ENCODE measurements around the gene LAMA2. TPM values are rescaled to one million over a fixed set of nuclear protein-coding genes. Genes with fewer than 3 reads are reported as not detected.

The LAMA2 gene
- total RNA-seq, 1 experiment from 2014 or later: 0.04 TPM

- Histone ChIP-seq H3K4me2 (ENCODE audit: low read depth, low read length, poor library complexity, severe bottlenecking) (no peak overlapping the region), H4K20me1 (ENCODE audit: insufficient read depth, low read depth, low read length) (no peaks in the 10 kb centered on the region), H3K79me2 (ENCODE audit: low read length) (no peaks in the 10 kb centered on the region), H3K9me3 (ENCODE audit: low read length) (no peaks in the 10 kb centered on the region), H3K4me3 (ENCODE audit: low read length) (no peak overlapping the region), H2AFZ (ENCODE audit: low read length) (no peak overlapping the region), H3K4me1 (ENCODE audit: low read length) (no peaks in the 10 kb centered on the region), H3K27me3 (ENCODE audit: low read length) (no peaks in the 10 kb centered on the region), H3K36me3 (ENCODE audit: insufficient read depth, low read length) (no peaks in the 10 kb centered on the region), H3K9me2 (replicated peaks; ENCODE audit: insufficient read depth, low read length) (no peaks in the 10 kb centered on the region), H3K27ac (ENCODE audit: low read length) (no peak overlapping the region), H3K9ac (ENCODE audit: low read length) (no peak overlapping the region)
- no peak for DNase-seq
These were observed 577.3 kb downstream of the LAMA2 start for GRCh38 chr6:129460221-129460620.

DNA sequence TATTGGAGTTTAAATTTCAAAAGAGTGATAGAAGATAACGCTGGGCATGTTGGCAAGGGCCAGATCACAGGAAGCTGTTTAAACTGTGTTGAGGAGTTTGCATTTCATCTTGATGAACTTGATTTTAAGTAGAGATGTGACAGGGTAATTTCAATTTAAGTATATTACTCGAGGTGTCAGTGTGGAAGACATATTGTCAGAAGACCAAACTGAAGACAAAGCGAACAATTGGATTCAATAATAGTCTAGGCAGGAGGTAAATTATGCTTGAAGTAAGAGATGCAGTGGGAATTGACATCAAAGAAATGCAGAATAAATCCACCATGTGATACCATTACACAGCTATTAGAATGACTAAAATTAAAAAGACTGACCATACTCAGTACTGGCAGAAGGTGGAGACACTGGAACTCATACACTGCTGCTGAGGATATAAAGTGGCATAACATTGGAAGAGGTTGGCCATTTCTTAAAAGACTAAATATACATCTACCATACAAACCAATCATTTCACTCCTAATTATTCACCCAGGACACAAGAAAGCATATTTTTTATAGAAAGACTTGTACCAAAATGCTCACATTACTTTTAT is 586.2 kb downstream of the LAMA2 start:
- H3K4me1 ChIP-seq (ENCODE audit: low read length): no peaks in the 10 kb centered on the region
- no peaks in the 10 kb centered on the region for H3K9me3 ChIP-seq (ENCODE audit: low read length)
- no peak overlapping the region for H3K4me3 ChIP-seq (ENCODE audit: low read length)
- no peak overlapping the region for H3K27ac ChIP-seq (ENCODE audit: low read length)
- no peak overlapping the region for H2AFZ ChIP-seq (ENCODE audit: low read length)
- no peaks in the 10 kb centered on the region for H3K9me2 ChIP-seq (replicated peaks; ENCODE audit: insufficient read depth, low read length)
- no peak overlapping the region for H3K9ac ChIP-seq (ENCODE audit: low read length)
- H3K79me2 ChIP-seq (ENCODE audit: low read length): no peaks in the 10 kb centered on the region
- no peaks in the 10 kb centered on the region for H3K36me3 ChIP-seq (ENCODE audit: insufficient read depth, low read length)
- H3K27me3 ChIP-seq (ENCODE audit: low read length): no peaks in the 10 kb centered on the region
- no peaks in the 10 kb centered on the region for H4K20me1 ChIP-seq (ENCODE audit: insufficient read depth, low read depth, low read length)
- H3K4me2 ChIP-seq (ENCODE audit: low read depth, low read length, poor library complexity, severe bottlenecking): no peak overlapping the region
- DNase-seq: no peak

DNA sequence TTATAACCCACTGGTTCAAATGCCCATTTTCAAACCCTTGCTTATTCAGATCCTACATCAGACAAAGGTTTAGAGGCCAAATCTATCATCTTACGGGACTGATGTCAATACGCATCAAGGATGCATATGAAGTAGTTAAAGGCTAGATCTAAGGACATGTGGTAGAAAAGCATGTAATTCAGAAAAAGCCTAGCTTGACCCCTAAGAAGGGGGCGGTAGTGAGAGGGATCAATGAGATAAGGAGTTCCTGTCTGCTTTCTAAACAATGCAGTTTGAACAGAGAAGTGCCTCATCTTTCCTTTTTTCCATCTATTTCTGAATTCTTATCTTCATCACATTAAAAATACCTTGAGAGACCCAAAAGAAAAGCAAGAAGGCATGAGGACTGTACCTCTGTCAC is 589.3 kb downstream of the LAMA2 start:
- Histone ChIP-seq H3K27me3 (ENCODE audit: low read length) (no peaks in the 10 kb centered on the region), H3K9me3 (ENCODE audit: low read length) (no peaks in the 10 kb centered on the region), H3K79me2 (ENCODE audit: low read length) (no peaks in the 10 kb centered on the region), H3K4me3 (ENCODE audit: low read length) (no peak overlapping the region), H3K36me3 (ENCODE audit: insufficient read depth, low read length) (no peaks in the 10 kb centered on the region), H3K4me2 (ENCODE audit: low read depth, low read length, poor library complexity, severe bottlenecking) (no peak overlapping the region), H4K20me1 (ENCODE audit: insufficient read depth, low read depth, low read length) (no peaks in the 10 kb centered on the region), H3K9ac (ENCODE audit: low read length) (no peak overlapping the region), H2AFZ (ENCODE audit: low read length) (no peak overlapping the region), H3K9me2 (replicated peaks; ENCODE audit: insufficient read depth, low read length) (no peaks in the 10 kb centered on the region), H3K4me1 (ENCODE audit: low read length) (no peaks in the 10 kb centered on the region), H3K27ac (ENCODE audit: low read length) (no peak overlapping the region)
- no peak for DNase-seq

- Histone ChIP-seq H3K27ac (ENCODE audit: low read length) (no peak overlapping the region), H3K79me2 (ENCODE audit: low read length) (no peaks in the 10 kb centered on the region), H3K36me3 (ENCODE audit: insufficient read depth, low read length) (no peaks in the 10 kb centered on the region), H3K9me3 (ENCODE audit: low read length) (no peaks in the 10 kb centered on the region), H2AFZ (ENCODE audit: low read length) (no peak overlapping the region), H3K4me2 (ENCODE audit: low read depth, low read length, poor library complexity, severe bottlenecking) (no peak overlapping the region), H3K4me3 (ENCODE audit: low read length) (no peak overlapping the region), H3K9me2 (replicated peaks; ENCODE audit: insufficient read depth, low read length) (no peaks in the 10 kb centered on the region), H3K27me3 (ENCODE audit: low read length) (no peaks in the 10 kb centered on the region), H3K4me1 (ENCODE audit: low read length) (no peaks in the 10 kb centered on the region), H4K20me1 (ENCODE audit: insufficient read depth, low read depth, low read length) (no peaks in the 10 kb centered on the region), H3K9ac (ENCODE audit: low read length) (no peak overlapping the region)
- no peak for DNase-seq
These were observed 590.6 kb downstream of the LAMA2 start for GRCh38 chr6:129473546-129473945.

GRCh38 chr6:129475477-129476247 is 592.7 kb downstream of the LAMA2 start:
- H3K27ac ChIP-seq (ENCODE audit: low read length): no peak overlapping the region
- H3K79me2 ChIP-seq (ENCODE audit: low read length): no peaks in the 10 kb centered on the region
- H3K4me3 ChIP-seq (ENCODE audit: low read length): no peak overlapping the region
- H3K36me3 ChIP-seq (ENCODE audit: insufficient read depth, low read length): no peaks in the 10 kb centered on the region
- no peak overlapping the region for H3K9ac ChIP-seq (ENCODE audit: low read length)
- no peaks in the 10 kb centered on the region for H3K9me3 ChIP-seq (ENCODE audit: low read length)
- no peaks in the 10 kb centered on the region for H3K4me1 ChIP-seq (ENCODE audit: low read length)
- no peaks in the 10 kb centered on the region for H3K9me2 ChIP-seq (replicated peaks; ENCODE audit: insufficient read depth, low read length)
- no peaks in the 10 kb centered on the region for H3K27me3 ChIP-seq (ENCODE audit: low read length)
- H2AFZ ChIP-seq (ENCODE audit: low read length): no peak overlapping the region
- no peak for DNase-seq
- no peaks in the 10 kb centered on the region for H4K20me1 ChIP-seq (ENCODE audit: insufficient read depth, low read depth, low read length)
- H3K4me2 ChIP-seq (ENCODE audit: low read depth, low read length, poor library complexity, severe bottlenecking): no peak overlapping the region

- H3K4me3 ChIP-seq (ENCODE audit: low read length): no peak overlapping the region
- H3K9me2 ChIP-seq (replicated peaks; ENCODE audit: insufficient read depth, low read length): no peaks in the 10 kb centered on the region
- H3K9me3 ChIP-seq (ENCODE audit: low read length): no peaks in the 10 kb centered on the region
- H3K4me1 ChIP-seq (ENCODE audit: low read length): no peaks in the 10 kb centered on the region
- no peak for DNase-seq
- no peaks in the 10 kb centered on the region for H3K79me2 ChIP-seq (ENCODE audit: low read length)
- H3K9ac ChIP-seq (ENCODE audit: low read length): no peak overlapping the region
- H3K4me2 ChIP-seq (ENCODE audit: low read depth, low read length, poor library complexity, severe bottlenecking): no peak overlapping the region
- no peaks in the 10 kb centered on the region for H3K27me3 ChIP-seq (ENCODE audit: low read length)
- no peak overlapping the region for H3K27ac ChIP-seq (ENCODE audit: low read length)
- no peaks in the 10 kb centered on the region for H4K20me1 ChIP-seq (ENCODE audit: insufficient read depth, low read depth, low read length)
- H3K36me3 ChIP-seq (ENCODE audit: insufficient read depth, low read length): no peaks in the 10 kb centered on the region
- no peak overlapping the region for H2AFZ ChIP-seq (ENCODE audit: low read length)
These were observed 593.3 kb downstream of the LAMA2 start for GRCh38 chr6:129476248-129476564.

DNA sequence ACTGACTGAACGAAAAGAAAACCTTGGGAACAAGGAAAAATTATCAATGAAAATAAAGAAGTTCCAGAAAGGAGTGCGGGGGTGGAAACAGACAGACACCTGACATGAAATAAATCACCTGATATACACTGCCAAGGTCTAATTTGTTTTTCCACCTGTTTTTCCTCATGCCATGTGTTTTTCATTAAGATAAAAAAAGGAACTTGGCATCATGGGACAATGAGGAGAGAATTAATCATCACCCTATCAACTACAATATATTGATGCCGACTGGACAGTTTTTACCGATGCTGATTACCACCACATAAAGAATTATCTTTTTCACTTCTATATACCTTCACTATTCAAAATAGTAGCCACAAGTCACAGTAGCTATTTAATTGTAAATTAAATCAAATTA is 593.9 kb downstream of the LAMA2 start:
- no peak for DNase-seq
- Histone ChIP-seq H2AFZ (ENCODE audit: low read length) (no peak overlapping the region), H3K27me3 (ENCODE audit: low read length) (no peaks in the 10 kb centered on the region), H3K4me1 (ENCODE audit: low read length) (no peaks in the 10 kb centered on the region), H3K27ac (ENCODE audit: low read length) (no peak overlapping the region), H3K4me2 (ENCODE audit: low read depth, low read length, poor library complexity, severe bottlenecking) (no peak overlapping the region), H3K4me3 (ENCODE audit: low read length) (no peak overlapping the region), H3K9ac (ENCODE audit: low read length) (no peak overlapping the region), H3K9me2 (replicated peaks; ENCODE audit: insufficient read depth, low read length) (no peaks in the 10 kb centered on the region), H3K79me2 (ENCODE audit: low read length) (no peaks in the 10 kb centered on the region), H3K36me3 (ENCODE audit: insufficient read depth, low read length) (no peaks in the 10 kb centered on the region), H3K9me3 (ENCODE audit: low read length) (no peaks in the 10 kb centered on the region), H4K20me1 (ENCODE audit: insufficient read depth, low read depth, low read length) (no peaks in the 10 kb centered on the region)

DNA sequence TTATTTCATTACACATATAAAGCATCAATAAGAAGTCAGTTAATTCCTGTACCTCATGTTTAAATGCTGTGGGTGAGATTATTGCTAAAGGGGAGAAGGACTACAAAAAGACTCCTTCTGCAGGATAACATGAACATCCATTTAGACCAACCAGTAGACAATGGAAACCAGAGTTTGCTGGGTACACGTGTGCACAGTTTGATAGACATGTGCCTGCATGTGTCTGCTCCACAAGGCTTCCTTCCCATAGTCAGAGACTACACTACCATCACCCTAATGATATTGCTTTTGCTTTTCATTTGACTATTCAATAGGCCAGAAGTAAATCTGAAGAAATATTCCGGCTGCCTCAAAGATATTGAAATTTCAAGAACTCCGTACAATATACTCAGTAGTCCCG is 595.4 kb downstream of the LAMA2 start:
- Histone ChIP-seq H3K27me3 (ENCODE audit: low read length) (no peaks in the 10 kb centered on the region), H4K20me1 (ENCODE audit: insufficient read depth, low read depth, low read length) (no peaks in the 10 kb centered on the region), H3K36me3 (ENCODE audit: insufficient read depth, low read length) (no peaks in the 10 kb centered on the region), H3K4me2 (ENCODE audit: low read depth, low read length, poor library complexity, severe bottlenecking) (no peak overlapping the region), H3K79me2 (ENCODE audit: low read length) (no peaks in the 10 kb centered on the region), H3K9me3 (ENCODE audit: low read length) (no peaks in the 10 kb centered on the region), H3K9ac (ENCODE audit: low read length) (no peak overlapping the region), H3K4me1 (ENCODE audit: low read length) (no peaks in the 10 kb centered on the region), H3K27ac (ENCODE audit: low read length) (no peak overlapping the region), H2AFZ (ENCODE audit: low read length) (no peak overlapping the region), H3K4me3 (ENCODE audit: low read length) (no peak overlapping the region), H3K9me2 (replicated peaks; ENCODE audit: insufficient read depth, low read length) (no peaks in the 10 kb centered on the region)
- no peak for DNase-seq
